Measurements from ENCODE around the gene CX3CR1. TPM values are rescaled to one million over a fixed set of nuclear protein-coding genes. Genes with fewer than 3 reads are reported as not detected.

CX3CR1 gene
- total and polyA plus RNA-seq, 2 of the 4 experiments (the other 2 are of a cell fraction), result not detected

GRCh38 chr3:39264053-39264452, 15.8 kb downstream of the CX3CR1 start:
- intact Hi-C loops (cut with micrococcal nuclease), result no loop called here
- Histone ChIP-seq H2BK15ac (ENCODE audit: low read depth, low read length) (no peak overlapping the region), H3K27ac (ENCODE audit: insufficient read depth, low read length) (no peak overlapping the region), H4K8ac (ENCODE audit: low read depth in 2 of 2, low read length in 2 of 2) (no peak overlapping the region), H4K5ac (ENCODE audit: low read depth, low read length) (no peak overlapping the region), H3K27me3 (ENCODE audit: control insufficient read depth, insufficient read depth, low read length) (peaks cover 35% of the 10 kb centered on the region), H3K9me3 (ENCODE audit: control insufficient read depth, insufficient read depth, low read length) (no peaks in the 10 kb centered on the region), H3K36me3 (ENCODE audit: control insufficient read depth, insufficient read depth, low read length) (no peaks in the 10 kb centered on the region), H2BK20ac (ENCODE audit: low read depth, low read length) (no peak overlapping the region), H3K23ac (ENCODE audit: low read depth, low read length) (no peak overlapping the region), H2AFZ (replicated peaks; ENCODE audit: low read length, poor library complexity) (no peak overlapping the region), H3K4ac (ENCODE audit: low read depth, low read length) (no peak overlapping the region), H3K79me1 (ENCODE audit: low read depth in 1 of 2, low read length in 2 of 2) (no peaks in the 10 kb centered on the region), H4K20me1 (ENCODE audit: insufficient read depth, low read length) (no peaks in the 10 kb centered on the region), H2BK120ac (ENCODE audit: low read depth, low read length) (no peak overlapping the region), H2AK5ac (ENCODE audit: low read depth, low read length) (no peak overlapping the region), H4K91ac (ENCODE audit: insufficient read depth, low read depth, low read length) (no peak overlapping the region), H3K9ac (ENCODE audit: low read depth, low read length) (no peak overlapping the region), H3K14ac (replicated peaks; ENCODE audit: low read depth, low read length) (no peak overlapping the region), H2AK9ac (replicated peaks; ENCODE audit: low read depth, low read length, poor library complexity) (no peak overlapping the region), H3K18ac (ENCODE audit: low read depth, low read length) (no peak overlapping the region), H3K56ac (ENCODE audit: extremely low read depth, insufficient read depth, low read length) (no peak overlapping the region), H3K4me2 (ENCODE audit: low read depth, low read length) (no peak overlapping the region), H3K4me1 (ENCODE audit: control insufficient read depth, insufficient read depth, low read length) (no peaks in the 10 kb centered on the region), H3K9me1 (ENCODE audit: insufficient read depth, low read length) (no peaks in the 10 kb centered on the region), H2BK5ac (ENCODE audit: low read depth, low read length, poor library complexity, severe bottlenecking) (no peak overlapping the region), H3K4me3 (ENCODE audit: insufficient read depth, low read depth, low read length) (no peak overlapping the region)
- ATAC-seq (ENCODE audit: low read depth), result no peak
- dilution Hi-C loops (cut with HindIII; ENCODE audit: low sequenced_read_pairs, unreplicated experiment), result no loop called here
- ChIA-PET POLR2A (ENCODE audit: unreplicated experiment) (no interaction called here), CTCF (interaction anchor here (0.5 kb wide), 1 partner anchor 138 kb away, joined by 4 read pairs; no protein-coding TSS in a partner anchor)
- BruUV-seq (replicated peaks), result no TSS peak
- no peak for DNase-seq
- WGBS, 2 experiments (ENCODE audit: extremely low coverage in 2 of 2, insufficient read length in 1 of 2), result 80% methylated on average over 2 of the region's 3 CpGs; no CpG with 5 or more reads in 1 of the 2 experiments
- in situ Hi-C loops (cut with MboI; ENCODE audit: low sequenced_read_pairs), result no loop called here
- TF ChIP-seq RAD21 (IDR thresholded peaks at IDR 0.05; ENCODE audit: low read length) (no peak), USF2 (IDR thresholded peaks at IDR 0.05; ENCODE audit: low read depth, low read length) (no peak), CHD1 (IDR thresholded peaks at IDR 0.05; ENCODE audit: low read depth, low read length) (no peak), FOS (IDR thresholded peaks at IDR 0.05; ENCODE audit: low read depth, low read length) (no peak), MAFK (IDR thresholded peaks at IDR 0.05; ENCODE audit: low read depth, low read length) (no peak), ELK1 (IDR thresholded peaks at IDR 0.05; ENCODE audit: borderline replicate concordance, low read depth, low read length) (no peak), CTCF (conservative IDR thresholded peaks at IDR 0.05; ENCODE audit: low read depth, low read length) (no peak), CEBPB (IDR thresholded peaks at IDR 0.05; ENCODE audit: low read depth, low read length) (no peak), POLR2A (IDR thresholded peaks at IDR 0.05; ENCODE audit: low read depth, low read length) (no peak), NFE2L2 (IDR thresholded peaks at IDR 0.05; ENCODE audit: low read depth, low read length) (no peak)
